Neuronal stem cell (in vitro differentiated cells): ENCODE data around the gene ADSS1.
A peak's percentile ranks its signal among the peaks of the same experiment; 100 is the strongest.

ENCODE experiments used
- DNase-seq: peaks from one replicate; pipeline ENCODE4 v3.0.0-alpha.2; 2013; ENCODE audit warnings: low spot score
- H2AFZ ChIP-seq: one replicate; pipeline ENCODE4 v1.6.1; 2013; ENCODE audit warnings: mild to moderate bottlenecking, low read length, inconsistent platforms
- H2AK5ac ChIP-seq: 2 replicates; pipeline ENCODE4 v1.6.1; 2013; ENCODE audit warnings: low read depth, mild to moderate bottlenecking, inconsistent platforms, low read length, moderate library complexity, mixed read lengths
- H2BK120ac ChIP-seq: 2 replicates; pipeline ENCODE4 v1.6.1; 2013; ENCODE audit warnings: low read depth, mild to moderate bottlenecking, inconsistent platforms, low read length, moderate library complexity, mixed read lengths
- H2BK12ac ChIP-seq: one replicate; pipeline ENCODE4 v1.6.1; 2013; ENCODE audit warnings: low read length, inconsistent platforms
- H2BK15ac ChIP-seq: 2 replicates; pipeline ENCODE4 v1.6.1; 2013; ENCODE audit warnings: mild to moderate bottlenecking, low read length, inconsistent platforms, mixed read lengths
- H2BK5ac ChIP-seq: one replicate; pipeline ENCODE4 v1.6.1; 2013; ENCODE audit warnings: inconsistent platforms, mild to moderate bottlenecking, low read length, moderate library complexity
- H3K14ac ChIP-seq: one replicate; pipeline ENCODE4 v1.6.1; 2013; ENCODE audit warnings: low read length, inconsistent platforms
- H3K18ac ChIP-seq: 2 replicates; pipeline ENCODE4 v1.6.1; 2013; ENCODE audit warnings: low read length, inconsistent platforms
- H3K23ac ChIP-seq: 2 replicates; pipeline ENCODE4 v1.6.1; 2013; ENCODE audit warnings: low read depth, mild to moderate bottlenecking, mixed read lengths, low read length, inconsistent platforms; ENCODE audit not compliant: poor library complexity
- H3K27ac ChIP-seq: replicated peaks from 3 replicates; pipeline ENCODE4 v1.5.1; 2013; ENCODE audit warnings: low read length, inconsistent platforms
- H3K27me3 ChIP-seq, 3 experiments: 2 replicates each; pipeline ENCODE4 v1.6.1; 2013; ENCODE audit warnings: low read length in 3 of 3, mild to moderate bottlenecking in 2 of 3, inconsistent platforms in 1 of 3, low read depth in 1 of 3, mixed read lengths in 1 of 3, moderate library complexity in 1 of 3; ENCODE audit not compliant: control insufficient read depth in 3 of 3, insufficient read depth in 3 of 3
- H3K36me3 ChIP-seq, 2 donors: replicated peaks in 1 of 2; 2 replicates each; pipeline ENCODE4 v1.6.1; 2013; ENCODE audit warnings: low read length in 2 of 2; ENCODE audit not compliant: control insufficient read depth in 2 of 2, insufficient read depth in 2 of 2
- H3K4ac ChIP-seq: 2 replicates; pipeline ENCODE4 v1.6.1; 2013; ENCODE audit warnings: inconsistent platforms, mild to moderate bottlenecking, low read length, moderate library complexity
- H3K4me1 ChIP-seq, 2 donors: 1 replicate in 1 of 2; 2 replicates in 1 of 2; pipeline ENCODE4 v1.6.1; 2013; ENCODE audit warnings: low read length in 2 of 2, low read depth in 1 of 2; ENCODE audit not compliant: control insufficient read depth in 2 of 2, insufficient read depth in 1 of 2
- H3K4me2 ChIP-seq: one replicate; pipeline ENCODE4 v1.6.1; 2013; ENCODE audit warnings: mild to moderate bottlenecking, low read length, inconsistent platforms; ENCODE audit not compliant: insufficient read depth, poor library complexity, severe bottlenecking
- H3K4me3 ChIP-seq, 2 donors: 2 replicates each; pipeline ENCODE4 v1.5.1; 2013; ENCODE audit warnings: low read length in 2 of 2, mild to moderate bottlenecking in 2 of 2, inconsistent platforms in 1 of 2, moderate library complexity in 1 of 2
- H3K79me1 ChIP-seq: one replicate; pipeline ENCODE4 v1.6.1; 2013; ENCODE audit warnings: low read depth, mild to moderate bottlenecking, inconsistent platforms, low read length, moderate library complexity
- H3K9ac ChIP-seq: one replicate; pipeline ENCODE4 v1.6.1; 2013; ENCODE audit warnings: mild to moderate bottlenecking, low read depth, low read length, inconsistent platforms; ENCODE audit not compliant: poor library complexity
- H3K9me3 ChIP-seq, 2 donors: replicated peaks in 1 of 2; 2 replicates each; pipeline versions ENCODE3 to v1.6.1; 2013; ENCODE audit warnings: low read length in 2 of 2, mild to moderate bottlenecking in 2 of 2, inconsistent platforms in 1 of 2, low read depth in 1 of 2, mixed read lengths in 1 of 2, moderate library complexity in 1 of 2; ENCODE audit not compliant: control insufficient read depth in 2 of 2, insufficient read depth in 1 of 2
- H4K8ac ChIP-seq: one replicate; pipeline ENCODE4 v1.6.1; 2013; ENCODE audit warnings: low read depth, mild to moderate bottlenecking, inconsistent platforms, low read length, moderate library complexity
- H4K91ac ChIP-seq: one replicate; pipeline ENCODE4 v1.6.1; 2013; ENCODE audit warnings: low read length, low read depth, mild to moderate bottlenecking, inconsistent platforms; ENCODE audit not compliant: poor library complexity
- WGBS, 2 donors: extraction: QIAGEN DNeasy Blood & Tissue Kit; methylation state at CpG; one replicate each; pipeline ENCODE4 v1.1.7; 2013; ENCODE audit warnings: missing lambda C conversion rate in 2 of 2, mixed read lengths in 1 of 2; ENCODE audit not compliant: insufficient read length in 2 of 2, insufficient replicate concordance in 1 of 2; ENCODE audit errors: extremely low coverage in 2 of 2; 5-methylcytosine and 5-hydroxymethylcytosine counted together

ADSS1 gene

DNA sequence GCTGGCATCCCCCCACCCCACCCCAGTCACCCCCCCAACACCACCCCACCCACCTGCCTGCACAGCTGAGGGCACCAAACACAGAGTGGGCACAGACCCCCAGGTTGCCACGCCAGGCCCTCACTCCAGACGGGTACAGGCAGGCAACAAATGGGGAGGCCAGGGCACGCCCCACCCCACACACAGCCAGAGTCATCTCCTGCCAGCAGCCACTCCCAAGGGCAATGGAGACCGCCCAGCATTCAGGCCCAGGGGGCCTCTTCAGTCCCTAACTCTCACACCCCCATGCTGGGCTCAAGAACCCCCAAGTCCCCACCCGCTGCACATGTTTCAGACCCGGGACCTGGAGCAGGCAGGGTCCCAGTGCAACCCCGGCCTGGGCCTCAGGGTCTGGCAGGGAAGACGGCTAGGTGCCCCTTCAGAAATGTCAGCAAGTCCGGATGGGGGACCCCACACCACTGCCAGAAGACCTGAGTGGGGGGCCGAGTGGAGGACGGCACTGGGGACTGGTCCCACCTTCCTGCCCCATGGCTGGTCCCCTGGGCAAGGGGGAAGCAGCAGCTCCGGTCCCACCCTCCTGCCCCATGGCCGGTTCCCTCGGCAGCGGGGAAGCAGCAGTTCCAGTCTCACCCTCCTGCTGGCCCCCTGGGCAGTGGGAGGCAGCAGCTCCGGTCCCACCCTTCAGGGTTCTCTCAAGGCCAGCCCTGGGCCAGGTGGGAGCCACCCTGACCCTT lies 59.6 kb downstream of the ADSS1 start:
- Histone ChIP-seq H2BK5ac (no peak overlapping the region), H3K4me2 (no peak overlapping the region), H3K4me3 (no peak overlapping the region), H2BK12ac (no peak overlapping the region), H2AK5ac (no peak overlapping the region), H3K18ac (no peak overlapping the region), H2BK120ac (no peak overlapping the region), H3K23ac (peak overlapping the region; percentile 20), H4K91ac (no peak overlapping the region), H3K36me3 (peaks cover 4 to 54% of the 10 kb centered on the region in 2 donors), H3K9ac (peak overlapping the region; percentile 30), H3K4me1 (peaks cover 0 to 3% of the 10 kb centered on the region in 2 donors), H3K27me3 (no peaks in the 10 kb centered on the region), H4K8ac (no peak overlapping the region), H3K27ac (no peak overlapping the region), H3K9me3 (no peaks in the 10 kb centered on the region), H3K4ac (no peak overlapping the region), H2AFZ (no peak overlapping the region), H3K14ac (peak overlapping the region; percentile 21), H3K79me1 (peaks cover 23% of the 10 kb centered on the region), H2BK15ac (no peak overlapping the region)
- DNase-seq, result no peak
- WGBS, 2 donors, result no CpG with 5 or more reads among the region's 16 CpGs

DNA sequence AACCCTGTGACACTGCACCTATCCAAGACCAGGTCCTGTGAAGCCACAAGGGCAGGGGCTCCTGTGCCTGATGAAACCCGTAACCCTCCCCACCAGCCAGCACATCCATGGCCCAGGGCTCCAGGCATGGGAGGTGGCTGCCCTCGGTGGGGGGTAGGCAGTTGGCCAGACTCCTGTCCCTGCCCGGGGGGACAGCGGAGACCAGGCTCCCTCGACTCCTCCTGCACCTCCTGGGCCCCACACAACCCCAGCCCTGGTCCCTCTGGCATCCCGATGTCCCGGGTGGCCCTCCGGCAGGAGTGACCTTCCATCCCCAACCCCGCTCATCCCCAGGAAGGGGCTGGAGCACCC lies 60.2 kb downstream of the ADSS1 start:
- H3K27me3 ChIP-seq, result no peaks in the 10 kb centered on the region
- peaks cover 3 to 59% of the 10 kb centered on the region in 2 donors for H3K36me3 ChIP-seq
- H4K91ac ChIP-seq, result no peak overlapping the region
- peak overlapping the region; percentile 20 for H3K23ac ChIP-seq
- H2BK5ac ChIP-seq, result peak overlapping the region; percentile 60
- H3K4me3 ChIP-seq, result no peak overlapping the region
- peak overlapping the region; percentile 30 for H3K9ac ChIP-seq
- no peak overlapping the region for H3K14ac ChIP-seq
- no peak overlapping the region for H2BK12ac ChIP-seq
- H4K8ac ChIP-seq, result no peak overlapping the region
- no peak overlapping the region for H2BK15ac ChIP-seq
- H3K4ac ChIP-seq, result no peak overlapping the region
- H3K4me1 ChIP-seq, result no peaks in the 10 kb centered on the region
- no peak overlapping the region for H3K27ac ChIP-seq
- DNase-seq, result no peak
- H2AK5ac ChIP-seq, result no peak overlapping the region
- WGBS, 2 donors, result no CpG with 5 or more reads among the region's 9 CpGs
- peaks cover 23% of the 10 kb centered on the region for H3K79me1 ChIP-seq
- H3K4me2 ChIP-seq, result no peak overlapping the region
- no peaks in the 10 kb centered on the region for H3K9me3 ChIP-seq
- no peak overlapping the region for H2AFZ ChIP-seq
- H2BK120ac ChIP-seq, result no peak overlapping the region
- H3K18ac ChIP-seq, result no peak overlapping the region

DNA sequence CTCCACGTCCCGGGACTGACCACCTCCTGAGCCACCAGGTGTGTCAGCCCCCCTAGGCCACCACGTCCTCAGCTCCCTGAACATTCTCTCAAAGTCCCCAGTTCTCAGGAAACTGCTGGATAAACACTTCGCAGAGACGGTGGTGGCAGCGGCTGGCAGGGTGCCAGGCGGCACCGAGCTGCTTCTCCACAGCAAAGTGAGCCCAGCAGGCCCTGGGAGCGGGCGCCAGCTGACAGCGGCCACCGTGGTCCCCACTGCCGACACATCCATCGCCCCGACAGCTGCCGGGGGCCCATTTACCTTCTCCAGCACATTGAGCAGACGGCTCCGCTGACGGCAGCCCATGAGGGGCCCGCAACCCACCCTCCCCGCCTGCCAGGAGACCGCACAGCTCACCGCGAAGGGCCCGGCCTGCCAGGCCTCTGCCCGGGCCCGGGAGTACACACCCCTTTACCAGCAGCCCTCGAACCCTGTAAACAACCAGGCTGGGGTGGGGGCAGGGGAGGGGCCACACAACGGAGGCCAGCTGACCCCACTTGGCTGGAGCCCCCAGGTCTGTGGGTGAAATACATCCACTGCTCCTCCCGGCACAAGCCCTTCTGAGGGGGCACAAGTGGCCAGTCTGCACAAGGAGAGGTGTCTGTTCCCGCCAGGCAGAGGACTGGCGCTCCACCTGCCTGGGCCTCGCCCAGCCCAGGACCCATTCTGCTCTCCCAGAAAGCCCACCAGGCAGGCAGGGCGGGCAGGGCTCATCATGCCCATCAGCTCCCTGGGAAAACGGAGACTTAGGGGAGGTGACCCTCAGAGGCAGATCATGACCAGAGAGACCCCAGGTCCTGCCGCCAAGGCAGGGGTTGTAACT lies 61.0 kb downstream of the ADSS1 start:
- Histone ChIP-seq H2BK12ac (no peak overlapping the region), H3K36me3 (peaks cover 5 to 65% of the 10 kb centered on the region in 2 donors), H3K9ac (no peak overlapping the region), H3K79me1 (peaks cover 28% of the 10 kb centered on the region), H2AFZ (no peak overlapping the region), H3K27ac (no peak overlapping the region), H2AK5ac (no peak overlapping the region), H4K8ac (no peak overlapping the region), H2BK15ac (no peak overlapping the region), H3K4me3 (no peak overlapping the region), H3K4me2 (no peak overlapping the region), H3K27me3 (no peaks in the 10 kb centered on the region), H2BK120ac (no peak overlapping the region), H3K14ac (no peak overlapping the region), H3K4me1 (no peaks in the 10 kb centered on the region), H3K23ac (peak overlapping the region; percentile 73), H3K18ac (no peak overlapping the region), H3K4ac (no peak overlapping the region), H2BK5ac (peak overlapping the region; percentile 60), H4K91ac (no peak overlapping the region), H3K9me3 (no peaks in the 10 kb centered on the region)
- DNase-seq, result no peak
- no CpG with 5 or more reads among the region's 36 CpGs for WGBS, 2 donors

DNA sequence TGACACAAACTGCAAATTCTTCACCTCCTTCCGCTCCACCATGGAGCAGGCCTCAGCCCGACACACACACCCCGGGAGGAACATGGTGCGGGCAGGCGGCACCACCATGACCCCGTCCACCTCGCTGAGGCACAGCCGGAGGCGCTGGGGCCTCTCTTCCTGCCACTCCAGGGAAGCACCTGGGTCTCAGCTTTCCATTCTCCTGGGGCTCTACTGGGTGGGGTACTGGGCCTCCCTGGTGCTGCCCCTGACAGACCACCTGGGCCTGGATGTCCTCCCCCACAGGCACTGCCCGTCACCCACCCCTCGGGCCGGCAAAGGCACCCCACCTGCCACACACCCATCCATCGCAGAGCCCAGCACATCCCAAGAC lies 61.7 kb downstream of the ADSS1 start:
- H2BK12ac ChIP-seq, result no peak overlapping the region
- no peak overlapping the region for H3K27ac ChIP-seq
- no CpG with 5 or more reads among the region's 13 CpGs for whole genome bisulfite sequencing, 2 donors
- H3K9me3 ChIP-seq, result no peaks in the 10 kb centered on the region
- H3K14ac ChIP-seq, result no peak overlapping the region
- DNase-seq, result no peak
- H3K4me3 ChIP-seq, result no peak overlapping the region
- no peaks in the 10 kb centered on the region for H3K27me3 ChIP-seq
- peaks cover 33% of the 10 kb centered on the region for H3K79me1 ChIP-seq
- no peak overlapping the region for H2BK5ac ChIP-seq
- no peak overlapping the region for H4K8ac ChIP-seq
- H3K9ac ChIP-seq, result no peak overlapping the region
- H2AK5ac ChIP-seq, result no peak overlapping the region
- H2AFZ ChIP-seq, result no peak overlapping the region
- no peak overlapping the region for H3K4ac ChIP-seq
- H3K4me2 ChIP-seq, result no peak overlapping the region
- H3K18ac ChIP-seq, result no peak overlapping the region
- H2BK15ac ChIP-seq, result no peak overlapping the region
- H2BK120ac ChIP-seq, result no peak overlapping the region
- H3K36me3 ChIP-seq, result peaks cover 6 to 68% of the 10 kb centered on the region in 2 donors
- no peaks in the 10 kb centered on the region for H3K4me1 ChIP-seq
- no peak overlapping the region for H3K23ac ChIP-seq
- no peak overlapping the region for H4K91ac ChIP-seq
